A673 (cell line): ENCODE measurements around the gene AP1M1. TPM values are rescaled to one million over a fixed set of nuclear protein-coding genes. Genes with fewer than 3 reads are reported as not detected.

Experiments used
- BruUV-seq: library from RNA; stranded (reverse); fragments of 400-500 nt; replicated peaks from 2 replicates; lab custom pipeline; 2021; lab: Mats Ljungman, UMichigan
- CTCF ChIA-PET: fragments of 300-600 bp; sonication (Branson Sonifier 250); formaldehyde crosslinking; loops from one replicate; lab custom pipeline; 2022; ENCODE audit warnings: antibody characterized with exemption; lab: Charles Lee
- POLR2A ChIA-PET: fragments of 300-600 bp; sonication (Branson Sonifier 250); formaldehyde crosslinking; loops from one replicate; lab custom pipeline; 2022; ENCODE audit warnings: antibody characterized with exemption; ENCODE audit not compliant: low non-redundant PET; lab: Charles Lee
- DNase-seq: peaks from one replicate; pipeline ENCODE4 v3.0.0-alpha.2; 2015; ENCODE audit warnings: low spot score
- H3K27ac ChIP-seq: fragments of 200-600 bp; sonication (generic); 2 replicates; pipeline ENCODE4 v1.5.1; 2016; ENCODE audit warnings: mixed run types, low read depth, mild to moderate bottlenecking, mixed read lengths, antibody characterized with exemption, low read length; ENCODE audit not compliant: poor library complexity, severe bottlenecking
- H3K27me3 ChIP-seq: fragments of 200-600 bp; sonication (generic); replicated peaks from 2 replicates; pipeline ENCODE4 v1.6.1; 2017; ENCODE audit warnings: mixed run types, low read depth, mild to moderate bottlenecking, mixed read lengths, antibody characterized with exemption, low read length; ENCODE audit not compliant: insufficient read depth, poor library complexity
- H3K36me3 ChIP-seq: fragments of 200-600 bp; sonication (generic); 2 replicates; pipeline ENCODE4 v1.6.1; 2016; ENCODE audit warnings: mixed run types, mild to moderate bottlenecking, mixed read lengths, antibody characterized with exemption, low read length; ENCODE audit not compliant: insufficient read depth, poor library complexity, severe bottlenecking
- H3K4me1 ChIP-seq: fragments of 200-600 bp; sonication (generic); 2 replicates; pipeline ENCODE4 v1.6.1; 2017; ENCODE audit warnings: mixed run types, mild to moderate bottlenecking, mixed read lengths, antibody characterized with exemption, low read length; ENCODE audit not compliant: insufficient read depth, poor library complexity, severe bottlenecking
- H3K4me3 ChIP-seq: fragments of 200-600 bp; sonication (generic); 2 replicates; pipeline ENCODE4 v1.5.1; 2016; ENCODE audit warnings: low read depth, mixed run types, mild to moderate bottlenecking, mixed read lengths, low read length; ENCODE audit not compliant: poor library complexity, severe bottlenecking
- H3K9me3 ChIP-seq: fragments of 200-600 bp; sonication (generic); 2 replicates; pipeline ENCODE4 v1.6.1; 2016; ENCODE audit warnings: mixed run types, low read depth, mild to moderate bottlenecking, mixed read lengths, antibody characterized with exemption, low read length; ENCODE audit not compliant: poor library complexity, severe bottlenecking
- CTCF ChIP-seq: fragments of 300-800, 200-600 bp; sonication (generic); conservative IDR thresholded peaks from 2 replicates; pipeline ENCODE4 v1.5.1; 2017; ENCODE audit warnings: low read depth, mild to moderate bottlenecking, antibody characterized with exemption, low read length, moderate library complexity, mixed read lengths
- EZH2 ChIP-seq: fragments of 200-600 bp; sonication (generic); IDR thresholded peaks from 2 replicates; pipeline ENCODE4 v1.6.1; 2017; ENCODE audit warnings: borderline replicate concordance, low read depth, mild to moderate bottlenecking, mixed read lengths, antibody characterized with exemption, low read length; ENCODE audit not compliant: poor library complexity, severe bottlenecking
- intact Hi-C: fragments of 100-400 bp; cut with micrococcal nuclease; formaldehyde crosslinking; loops from one replicate; pipeline ENCODE4 v1.10.0; 2022; ENCODE audit not compliant: unreplicated experiment
- total RNA-seq: library from RNA; stranded (reverse); gene quantifications from 2 replicates; pipeline ENCODE4 v1.2.3, GENCODE V29; 2021

AP1M1 gene
- total RNA-seq, 1 experiment from 2014 or later = 105 TPM

GRCh38 chr19:16223746-16224145 is 26.0 kb downstream of the AP1M1 start:
- POLR2A ChIA-PET = no interaction called here
- H3K4me3 ChIP-seq = no peak overlapping the region
- no peaks in the 10 kb centered on the region for H3K4me1 ChIP-seq
- TF ChIP-seq EZH2 = no peak
- no peak for TF ChIP-seq CTCF
- peaks cover 20% of the 10 kb centered on the region for H3K9me3 ChIP-seq
- no peak for DNase-seq
- CTCF ChIA-PET = no interaction called here
- H3K27me3 ChIP-seq = no peaks in the 10 kb centered on the region
- no TSS peak for BruUV-seq
- H3K36me3 ChIP-seq = peaks cover 51% of the 10 kb centered on the region
- no peak overlapping the region for H3K27ac ChIP-seq
- intact Hi-C loops = no loop called here

GRCh38 chr19:16224293-16225045 is 26.8 kb downstream of the AP1M1 start:
- ChIA-PET CTCF (no interaction called here), POLR2A (no interaction called here)
- TF ChIP-seq EZH2 (no peak), CTCF (no peak)
- BruUV-seq = no TSS peak
- Histone ChIP-seq H3K27ac (no peak overlapping the region), H3K9me3 (peaks cover 20% of the 10 kb centered on the region), H3K27me3 (no peaks in the 10 kb centered on the region), H3K4me3 (no peak overlapping the region), H3K4me1 (no peaks in the 10 kb centered on the region), H3K36me3 (peaks cover 47% of the 10 kb centered on the region)
- DNase-seq = no peak
- intact Hi-C loops = no loop called here

- BruUV-seq = no TSS peak
- intact Hi-C loops = no loop called here
- ChIA-PET POLR2A (no interaction called here), CTCF (no interaction called here)
- H3K9me3 ChIP-seq = peaks cover 13% of the 10 kb centered on the region
- H3K27me3 ChIP-seq = no peaks in the 10 kb centered on the region
- TF ChIP-seq EZH2 (no peak), CTCF (no peak)
- no peaks in the 10 kb centered on the region for H3K4me1 ChIP-seq
- H3K4me3 ChIP-seq = no peak overlapping the region
- DNase-seq = no peak
- no peak overlapping the region for H3K27ac ChIP-seq
- H3K36me3 ChIP-seq = peaks cover 40% of the 10 kb centered on the region
Measured at GRCh38 chr19:16225279-16226183, 27.8 kb downstream of the AP1M1 start.
